NB4 (cell line): ENCODE results near the gene AOPEP.

ENCODE experiments used
- MYC ChIP-seq: IDR thresholded peaks from 2 replicates; pipeline ENCODE4 v1.6.1; 2011; ENCODE audit warnings: low read depth, low read length
- POLR2A ChIP-seq: IDR thresholded peaks from 2 replicates; pipeline ENCODE4 v1.6.1; 2011; ENCODE audit warnings: mild to moderate bottlenecking; ENCODE audit not compliant: insufficient read length; ENCODE audit errors: extremely low read depth
- TF ChIP-seq, protein P1 (sequence below): IDR thresholded peaks from one replicate; pipeline ENCODE4 v1.5.1; 2012; ENCODE audit warnings: low read depth, low read length
- TF ChIP-seq, protein P2 (sequence below): IDR thresholded peaks from 2 replicates; pipeline ENCODE4 v1.6.1; 2011; ENCODE audit warnings: low read depth, low read length

DNA sequence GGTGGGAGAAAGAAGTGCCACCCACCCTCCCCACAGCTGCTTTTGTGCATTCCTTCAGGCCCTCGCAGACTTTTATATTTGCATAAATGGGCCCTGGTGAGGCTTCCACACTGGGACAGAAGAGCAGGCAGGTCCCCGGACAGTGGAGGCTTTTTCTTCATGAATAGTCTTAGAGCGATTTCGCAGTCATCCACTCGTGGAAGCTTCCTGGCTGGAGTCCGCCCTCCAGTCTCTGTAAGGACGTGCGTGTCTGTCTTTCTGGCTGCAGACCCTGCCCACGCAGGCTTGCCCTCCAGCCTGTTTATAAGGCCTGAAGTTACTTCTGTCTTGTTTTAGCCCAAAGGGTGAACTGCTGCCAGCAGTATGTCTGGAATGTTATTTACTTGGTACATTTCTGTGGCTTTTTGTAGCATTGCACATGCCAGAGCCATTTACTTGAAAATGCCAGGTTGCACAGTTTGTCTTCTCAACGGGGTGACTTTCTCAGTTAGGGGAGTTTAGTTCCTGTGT is 195.7 kb downstream of the AOPEP start:
- TF ChIP-seq, protein P1, sequence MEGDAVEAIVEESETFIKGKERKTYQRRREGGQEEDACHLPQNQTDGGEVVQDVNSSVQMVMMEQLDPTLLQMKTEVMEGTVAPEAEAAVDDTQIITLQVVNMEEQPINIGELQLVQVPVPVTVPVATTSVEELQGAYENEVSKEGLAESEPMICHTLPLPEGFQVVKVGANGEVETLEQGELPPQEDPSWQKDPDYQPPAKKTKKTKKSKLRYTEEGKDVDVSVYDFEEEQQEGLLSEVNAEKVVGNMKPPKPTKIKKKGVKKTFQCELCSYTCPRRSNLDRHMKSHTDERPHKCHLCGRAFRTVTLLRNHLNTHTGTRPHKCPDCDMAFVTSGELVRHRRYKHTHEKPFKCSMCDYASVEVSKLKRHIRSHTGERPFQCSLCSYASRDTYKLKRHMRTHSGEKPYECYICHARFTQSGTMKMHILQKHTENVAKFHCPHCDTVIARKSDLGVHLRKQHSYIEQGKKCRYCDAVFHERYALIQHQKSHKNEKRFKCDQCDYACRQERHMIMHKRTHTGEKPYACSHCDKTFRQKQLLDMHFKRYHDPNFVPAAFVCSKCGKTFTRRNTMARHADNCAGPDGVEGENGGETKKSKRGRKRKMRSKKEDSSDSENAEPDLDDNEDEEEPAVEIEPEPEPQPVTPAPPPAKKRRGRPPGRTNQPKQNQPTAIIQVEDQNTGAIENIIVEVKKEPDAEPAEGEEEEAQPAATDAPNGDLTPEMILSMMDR = no peak
- TF ChIP-seq POLR2A (no peak), MYC (no peak)
- TF ChIP-seq, protein P2, sequence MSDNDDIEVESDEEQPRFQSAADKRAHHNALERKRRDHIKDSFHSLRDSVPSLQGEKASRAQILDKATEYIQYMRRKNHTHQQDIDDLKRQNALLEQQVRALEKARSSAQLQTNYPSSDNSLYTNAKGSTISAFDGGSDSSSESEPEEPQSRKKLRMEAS = no peak
